ENCODE results near the gene OBSCN. TPM values are rescaled to one million over a fixed set of nuclear protein-coding genes. Genes with fewer than 3 reads are reported as not detected.

Gene OBSCN
- total and polyA plus RNA-seq, 2 donors (not counting 3 experiments of a cell fraction or from before 2014, with no cell fraction given) = 1.5 to 2.9 TPM

- no peak for DNase-seq (ENCODE audit: low read depth, low spot score)
- H4K20me1 ChIP-seq (replicated peaks; ENCODE audit: control insufficient read depth, extremely low read depth, insufficient read depth, low read length) = no peaks in the 10 kb centered on the region
- CTCF ChIA-PET = no interaction called here
- no peaks in the 10 kb centered on the region for H3K27me3 ChIP-seq (ENCODE audit: control insufficient read depth in 2 of 2, insufficient read depth in 2 of 2, low read length in 2 of 2)
- H3K36me3 ChIP-seq (ENCODE audit: control insufficient read depth in 2 of 2, extremely low read depth in 1 of 2, insufficient read depth in 2 of 2, low read length in 2 of 2) = no peaks in the 10 kb centered on the region
- no peak overlapping the region for H3K9ac ChIP-seq (replicated peaks; ENCODE audit: extremely low read depth, insufficient read depth, low read length)
- intact Hi-C loops (cut with micrococcal nuclease) = no loop called here
- no peaks in the 10 kb centered on the region for H3K9me3 ChIP-seq (replicated peaks; ENCODE audit: control insufficient read depth, insufficient read depth, low read length)
- POLR2A ChIA-PET = no interaction called here
- H3K9me1 ChIP-seq (replicated peaks; ENCODE audit: control insufficient read depth, extremely low read depth, insufficient read depth, low read length) = no peaks in the 10 kb centered on the region
- no peak overlapping the region for H3K27ac ChIP-seq (ENCODE audit: insufficient read depth, low read depth, low read length)
- TF ChIP-seq EZH2 (IDR thresholded peaks at IDR 0.05; ENCODE audit: borderline replicate concordance, low read depth, low read length, severe bottlenecking) (no peak), POLR2AphosphoS5 (IDR thresholded peaks at IDR 0.05; ENCODE audit: insufficient read depth, low read depth, low read length) (no peak), POLR2A (IDR thresholded peaks at IDR 0.05; ENCODE audit: low read depth, low read length) (no peak), CTCF (IDR thresholded peaks at IDR 0.05; ENCODE audit: extremely low read depth in 1 of 2, insufficient read depth in 1 of 2, low read depth in 1 of 2, low read length in 2 of 2) (no peak), GATA2 (IDR thresholded peaks at IDR 0.05; ENCODE audit: insufficient read depth, insufficient read length, low read depth, low read length) (no peak), MAX (IDR thresholded peaks at IDR 0.05; ENCODE audit: insufficient read depth, insufficient read length) (no peak), JUN (IDR thresholded peaks at IDR 0.05; ENCODE audit: borderline replicate concordance, insufficient read depth, insufficient read length, low read depth) (no peak), FOS (IDR thresholded peaks at IDR 0.05; ENCODE audit: borderline replicate concordance, insufficient read depth, low read length) (no peak), MYC (IDR thresholded peaks at IDR 0.05; ENCODE audit: low read depth, low read length) (no peak)
- dilution Hi-C loops (cut with MboI; ENCODE audit: extremely low pct_ligation_motif_present, low sequenced_read_pairs) = no loop called here
- no peak for FAIRE-seq
- no peak overlapping the region for H2AFZ ChIP-seq (ENCODE audit: low read depth, low read length)
- no peak overlapping the region for H3K4me3 ChIP-seq (replicated peaks in 1 of 3; ENCODE audit: insufficient read depth in 1 of 3, low read depth in 1 of 3, low read length in 3 of 3)
- H3K4me1 ChIP-seq (ENCODE audit: control insufficient read depth, extremely low read depth, insufficient read depth, low read length) = no peaks in the 10 kb centered on the region
- H3K4me2 ChIP-seq (ENCODE audit: insufficient read depth, low read length) = no peak overlapping the region
- H3K79me2 ChIP-seq (ENCODE audit: control insufficient read depth, insufficient read depth, low read length) = no peaks in the 10 kb centered on the region
- BruUV-seq (replicated peaks) = no TSS peak
Observed at GRCh38 chr1:228350179-228350742, 142.4 kb downstream of the OBSCN start.
